Activated naive CD4-positive, alpha-beta T cell treated with anti-CD3 and anti-CD28 coated beads, Interleukin-2, amount 50 U/mL, for 72 hours (primary cell): ENCODE results near the gene LIMK2. TPM values are rescaled to one million over a fixed set of nuclear protein-coding genes. Genes with fewer than 3 reads are reported as not detected.
A peak's percentile ranks its signal among the peaks of the same experiment; 100 is the strongest.
"Not testable (repeated sequence)": the region's sequence is repeated elsewhere in the genome, so short reads cannot be mapped to it uniquely, and the experiment has no call there.

Source experiments
- ATAC-seq, 2 donors: fragments of 150-1000 bp; cut with Tn5 transposase; 2 replicates each; pipeline ENCODE4 v1.10.0; 2021; ENCODE audit warnings: mild to moderate bottlenecking in 2 of 2, moderate library complexity in 2 of 2
- DNase-seq, 2 donors: peaks; one replicate each; pipeline ENCODE4 v3.0.0; 2021 to 2022; ENCODE audit warnings: low spot score in 2 of 2
- H3K27ac Mint-ChIP-seq, 2 donors: one replicate each; pipeline ENCODE4 v1.8.0; 2022; ENCODE audit warnings: mild to moderate bottlenecking in 2 of 2, mixed read lengths in 2 of 2
- H3K36me3 Mint-ChIP-seq, 2 donors: one replicate each; pipeline ENCODE4 v1.8.0; 2022; ENCODE audit warnings: mixed read lengths in 2 of 2
- H3K9me3 Mint-ChIP-seq, 2 donors: one replicate each; pipeline ENCODE4 v1.8.0; 2022; ENCODE audit warnings: mixed read lengths in 2 of 2
- total RNA-seq, 2 donors: library from RNA; stranded (reverse); gene quantifications; one replicate each; pipeline ENCODE4 v1.2.3, GENCODE V29; 2022

Gene LIMK2
- 10 to 100 TPM; 46.8 to 66.2 TPM for total RNA-seq

DNA sequence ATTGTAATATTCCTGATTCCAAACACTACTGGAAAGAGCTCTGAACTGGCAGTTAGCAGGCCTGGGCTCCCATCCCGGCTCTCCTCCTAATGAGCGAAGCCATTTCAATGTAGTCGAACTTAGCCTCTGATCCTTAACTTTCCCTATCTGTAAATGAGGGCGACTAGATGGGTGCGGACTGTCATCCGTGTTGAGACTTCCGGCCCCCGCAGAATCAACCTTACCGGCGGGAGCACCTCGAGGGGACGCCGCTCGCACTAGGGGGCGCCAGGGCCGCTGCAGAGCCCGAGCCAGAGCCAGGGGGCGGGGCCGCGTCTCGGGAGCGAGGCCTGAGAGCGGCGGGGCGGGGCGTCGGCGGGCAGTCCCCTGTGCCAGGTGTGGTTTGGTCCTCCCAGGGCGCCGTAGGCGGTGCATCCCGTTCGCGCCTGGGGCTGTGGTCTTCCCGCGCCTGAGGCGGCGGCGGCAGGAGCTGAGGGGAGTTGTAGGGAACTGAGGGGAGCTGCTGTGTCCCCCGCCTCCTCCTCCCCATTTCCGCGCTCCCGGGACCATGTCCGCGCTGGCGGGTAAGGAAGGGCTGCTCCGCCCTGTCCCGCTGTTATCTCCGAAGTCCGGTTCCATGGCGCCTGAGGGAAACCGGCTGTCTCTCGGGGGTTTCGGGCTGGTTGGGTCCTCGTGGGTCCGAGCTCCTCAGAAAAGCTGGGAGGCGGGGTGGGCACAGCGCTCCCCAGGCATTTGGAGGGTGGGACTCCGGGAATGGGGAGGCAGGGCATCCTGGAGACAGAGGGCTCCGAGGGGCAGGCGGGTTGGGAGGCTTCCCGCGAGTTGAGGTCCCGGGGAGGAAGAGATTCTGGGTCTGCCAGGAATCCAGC, at the start of gene LIMK2:
Gene LIMK2 (plus strand): TSS at position 437 of the 869 bp plus-strand sequence. CDS start 111 bp downstream, at position 548.
- no peaks in the 10 kb centered on the region for H3K9me3 Mint-ChIP-seq
- DNase-seq (peak; percentile 96 to 100), ATAC-seq (peak; percentile 95 to 98)
- peak within 1 kb of the TSS; percentile 92 to 96 for H3K27ac Mint-ChIP-seq
- no peaks in the 10 kb centered on the region for H3K36me3 Mint-ChIP-seq

- Mint-ChIP-seq H3K9me3 (no peaks in the 10 kb centered on the region), H3K27ac (no peak overlapping the region), H3K36me3 (peaks cover 0 to 13% of the 10 kb centered on the region in 2 donors)
- DNase-seq (no peak), ATAC-seq (no peak)
Observed at GRCh38 chr22:31170971-31171370, 41.1 kb upstream of the LIMK2 start.

DNA sequence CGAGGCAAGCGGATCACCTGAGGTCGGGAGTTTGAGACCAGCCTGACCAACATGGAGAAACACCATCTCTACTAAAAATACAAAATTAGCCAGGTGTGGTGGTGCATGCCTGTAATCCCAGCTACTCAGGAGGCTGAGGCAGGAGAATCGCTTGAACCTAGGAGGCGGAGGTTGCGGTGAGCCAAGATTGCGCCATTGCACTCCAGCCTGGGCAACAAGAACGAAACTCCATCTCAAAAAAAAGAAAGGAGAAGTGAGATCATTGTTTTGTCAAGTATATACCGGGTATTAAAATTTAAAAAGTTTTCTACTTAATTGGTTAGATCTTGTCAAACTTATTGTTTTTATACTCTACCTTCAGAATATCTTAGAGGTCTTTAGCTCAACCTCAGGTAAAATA, 40.4 kb upstream of the LIMK2 start:
- H3K27ac Mint-ChIP-seq = peak overlapping the region in 1 of 2 donors; percentile 77
- not testable (repeated sequence) for ATAC-seq

DNA sequence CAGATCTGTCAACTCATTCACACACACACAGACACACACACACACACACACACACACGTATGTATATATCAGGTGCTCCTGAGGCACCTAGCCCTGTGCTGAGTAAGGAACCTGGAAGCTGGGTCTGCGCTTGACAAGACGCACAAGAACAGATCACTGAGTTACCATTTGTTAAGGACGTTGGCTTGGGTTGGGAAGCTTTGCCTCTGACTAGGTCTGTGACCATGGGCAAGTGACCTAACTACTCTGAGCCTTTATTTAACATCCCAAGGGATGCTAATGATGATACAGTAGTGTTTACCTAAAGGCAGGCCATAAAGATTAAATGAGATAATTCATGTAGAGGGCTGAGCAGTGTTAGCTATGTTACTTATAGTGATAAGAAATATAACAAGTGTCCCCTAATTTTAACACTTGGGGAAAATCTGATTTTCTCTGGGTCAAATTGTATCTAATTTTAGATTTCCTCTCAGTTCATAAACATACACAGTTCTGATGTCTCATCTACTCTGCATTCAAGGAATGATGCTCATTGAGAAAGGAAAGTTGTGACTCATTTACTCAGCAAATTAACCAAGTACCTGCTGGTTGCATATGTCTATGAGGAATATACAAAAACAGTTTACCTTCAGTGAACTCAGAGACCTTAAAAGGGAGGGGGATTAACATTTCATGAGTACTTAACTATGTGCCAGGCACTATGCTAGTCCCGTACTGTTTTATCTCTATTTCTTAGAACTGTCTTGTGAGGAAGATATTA, 38.5 kb upstream of the LIMK2 start:
- H3K36me3 Mint-ChIP-seq = peaks cover 0 to 11% of the 10 kb centered on the region in 2 donors
- ATAC-seq (peak; percentile 95 to 96), DNase-seq (no peak)

More for the DNA sequence above, 40.4 kb upstream of the LIMK2 start:
- DNase-seq, H3K36me3 Mint-ChIP-seq, H3K9me3 Mint-ChIP-seq: not testable (repeated sequence)

GRCh38 chr22:31176923-31177322, 35.2 kb upstream of the LIMK2 start:
- H3K27ac Mint-ChIP-seq = no peak overlapping the region
- H3K9me3 Mint-ChIP-seq = peaks cover 0 to 4% of the 10 kb centered on the region in 2 donors
- ATAC-seq (no peak), DNase-seq (no peak)
- H3K36me3 Mint-ChIP-seq = peaks cover 4 to 24% of the 10 kb centered on the region in 2 donors

More for the DNA sequence above, 38.5 kb upstream of the LIMK2 start:
- H3K9me3 Mint-ChIP-seq = no peaks in the 10 kb centered on the region
- H3K27ac Mint-ChIP-seq = peak overlapping the region; percentile 12 to 77

DNA sequence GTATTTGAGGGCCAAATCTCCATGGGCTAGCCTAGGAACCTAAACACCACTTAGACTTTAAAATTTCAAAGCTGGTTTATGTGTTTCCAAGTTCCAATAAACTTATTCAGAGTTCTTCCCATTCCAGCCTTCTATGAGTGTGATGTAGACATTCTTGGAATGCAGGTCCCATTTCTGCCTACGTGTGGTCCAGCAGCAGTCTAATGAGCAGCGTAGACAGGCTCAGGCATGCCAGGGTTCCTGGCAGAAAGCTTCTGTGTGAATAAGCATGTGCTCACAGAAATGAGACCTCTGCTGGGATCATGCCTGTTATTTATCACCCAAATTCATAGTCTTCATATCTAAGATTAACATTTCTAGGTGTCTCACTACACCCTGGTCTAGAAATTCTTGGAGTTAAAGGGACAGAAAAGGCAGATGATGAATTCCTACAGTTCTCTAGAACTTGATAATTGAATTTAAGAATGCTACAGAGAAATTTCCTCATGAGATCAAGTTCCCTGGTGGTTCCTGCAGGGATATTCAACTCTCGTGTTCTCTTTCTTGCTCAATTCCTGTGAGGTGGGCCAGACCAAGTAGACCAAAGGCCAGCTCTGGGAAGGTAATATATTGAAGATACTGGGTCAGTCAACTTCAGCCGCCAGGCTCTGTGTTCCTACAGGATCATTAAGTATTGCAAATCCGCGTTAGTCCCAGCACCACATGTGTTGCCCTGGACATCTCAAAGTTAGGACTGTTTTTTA, 34.5 kb upstream of the LIMK2 start:
- peaks cover 4 to 24% of the 10 kb centered on the region in 2 donors for H3K36me3 Mint-ChIP-seq
- peak overlapping the region in 1 of 2 donors; percentile 17 for H3K27ac Mint-ChIP-seq
- DNase-seq (no peak), ATAC-seq (no peak)
- H3K9me3 Mint-ChIP-seq = peaks cover 0 to 4% of the 10 kb centered on the region in 2 donors

GRCh38 chr22:31178859-31179258, 33.2 kb upstream of the LIMK2 start:
- peaks cover 4 to 22% of the 10 kb centered on the region in 2 donors for H3K36me3 Mint-ChIP-seq

GRCh38 chr22:31179345-31179744, 32.8 kb upstream of the LIMK2 start:
- DNase-seq = no peak
- peak in 1 of 2 donors; percentile 11 for ATAC-seq
- H3K9me3 Mint-ChIP-seq = peaks cover 0 to 4% of the 10 kb centered on the region in 2 donors
- no peak overlapping the region for H3K27ac Mint-ChIP-seq
- H3K36me3 Mint-ChIP-seq = peaks cover 4 to 19% of the 10 kb centered on the region in 2 donors

More at GRCh38 chr22:31178859-31179258, 33.2 kb upstream of the LIMK2 start:
- Mint-ChIP-seq H3K9me3 (peaks cover 0 to 4% of the 10 kb centered on the region in 2 donors), H3K27ac (no peak overlapping the region)
- ATAC-seq = no peak
- DNase-seq = no peak

DNA sequence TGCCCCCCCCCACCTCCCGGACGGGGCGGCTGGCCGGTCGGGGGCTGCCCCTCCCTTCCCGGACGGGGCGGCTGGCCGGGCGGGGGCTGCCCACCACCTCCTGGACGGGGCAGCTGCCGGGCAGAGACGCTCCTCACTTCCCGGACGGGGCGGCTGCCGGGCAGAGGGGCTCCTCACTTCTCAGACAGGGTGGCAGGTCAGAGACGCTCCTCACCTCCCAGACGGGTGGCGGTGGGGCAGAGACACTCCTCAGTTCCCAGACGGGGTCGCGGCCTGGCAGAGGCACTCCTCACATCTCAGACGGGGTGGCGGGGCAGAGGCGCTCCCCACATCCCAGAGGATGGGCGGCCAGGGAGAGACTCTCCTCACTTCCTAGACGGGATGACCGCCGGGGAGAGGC, 28.1 kb upstream of the LIMK2 start:
- ATAC-seq = no peak
- Mint-ChIP-seq H3K36me3 (peaks cover 4 to 15% of the 10 kb centered on the region in 2 donors), H3K27ac (no peak overlapping the region), H3K9me3 (peaks cover 0 to 4% of the 10 kb centered on the region in 2 donors)
- no peak for DNase-seq

GRCh38 chr22:31185056-31185455, 27.0 kb upstream of the LIMK2 start:
- Mint-ChIP-seq H3K9me3 (peaks cover 0 to 4% of the 10 kb centered on the region in 2 donors), H3K27ac (no peak overlapping the region), H3K36me3 (peaks cover 4 to 13% of the 10 kb centered on the region in 2 donors)
- peak in 1 of 2 donors; percentile 20 for ATAC-seq
- DNase-seq = no peak

DNA sequence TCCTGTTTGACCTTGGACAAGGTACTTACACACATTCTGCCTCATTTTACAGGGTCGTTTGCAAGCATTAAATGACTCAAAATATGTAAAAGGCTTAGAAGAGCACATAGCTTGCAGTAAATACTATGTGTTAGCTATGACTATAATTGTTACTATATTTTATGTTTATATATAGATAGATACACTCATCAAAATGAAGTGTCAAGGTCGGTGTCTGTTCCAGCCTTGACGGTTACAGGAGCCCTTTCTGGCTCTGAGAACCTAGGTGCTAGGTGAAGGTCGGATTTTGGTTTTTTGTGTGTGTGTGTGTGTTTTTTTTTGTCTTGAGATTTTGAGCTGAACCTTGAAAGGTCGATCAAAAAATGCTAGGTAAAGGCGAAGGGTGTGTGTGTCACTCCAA, 24.5 kb upstream of the LIMK2 start:
- peaks cover 0 to 6% of the 10 kb centered on the region in 2 donors for H3K36me3 Mint-ChIP-seq
- no peak overlapping the region for H3K27ac Mint-ChIP-seq
- DNase-seq (no peak), ATAC-seq (no peak)
- no peaks in the 10 kb centered on the region for H3K9me3 Mint-ChIP-seq

GRCh38 chr22:31192513-31192912, 19.6 kb upstream of the LIMK2 start:
- Mint-ChIP-seq H3K9me3 (no peaks in the 10 kb centered on the region), H3K36me3 (peaks cover 0 to 6% of the 10 kb centered on the region in 2 donors), H3K27ac (no peak overlapping the region)
- ATAC-seq (no peak), DNase-seq (no peak)

GRCh38 chr22:31193092-31193491, 19.0 kb upstream of the LIMK2 start:
- Mint-ChIP-seq H3K27ac (no peak overlapping the region), H3K9me3 (no peaks in the 10 kb centered on the region), H3K36me3 (no peaks in the 10 kb centered on the region)
- DNase-seq (no peak), ATAC-seq (no peak)

GRCh38 chr22:31194681-31195080, 17.4 kb upstream of the LIMK2 start:
- DNase-seq, H3K36me3 Mint-ChIP-seq, ATAC-seq, H3K9me3 Mint-ChIP-seq: not testable (repeated sequence)
- H3K27ac Mint-ChIP-seq = peak overlapping the region in 1 of 2 donors; percentile 50

- no peaks in the 10 kb centered on the region for H3K9me3 Mint-ChIP-seq
- DNase-seq (no peak), ATAC-seq (no peak)
- no peaks in the 10 kb centered on the region for H3K36me3 Mint-ChIP-seq
- H3K27ac Mint-ChIP-seq = peak overlapping the region in 1 of 2 donors; percentile 60
Observed at GRCh38 chr22:31199187-31199586, 12.9 kb upstream of the LIMK2 start.

- H3K36me3 Mint-ChIP-seq, ATAC-seq, DNase-seq, H3K9me3 Mint-ChIP-seq: not testable (repeated sequence)
- H3K27ac Mint-ChIP-seq = peak overlapping the region in 1 of 2 donors; percentile 49
Observed at GRCh38 chr22:31204352-31204984, 7.6 kb upstream of the LIMK2 start.
